Upper lobe of right lung (tissue), 1 donor: ENCODE results near the gene PRKCB. TPM values are rescaled to one million over a fixed set of nuclear protein-coding genes. Genes with fewer than 3 reads are reported as not detected.

Source experiments
- ATAC-seq: fragments of 200-7000 bp; cut with Tn5 transposase; one replicate; pipeline ENCODE4 v1.9.1; 2020; ENCODE audit warnings: mild to moderate bottlenecking, moderate library complexity
- DNase-seq: peaks from one replicate; pipeline ENCODE4 v3.0.0-alpha.2; 2020
- H3K27ac ChIP-seq: fragments of 200-600 bp; one replicate; pipeline ENCODE4 v1.8.0; 2022
- H3K27me3 ChIP-seq: fragments of 200-600 bp; one replicate; pipeline ENCODE4 v1.8.0; 2022; ENCODE audit warnings: mild to moderate bottlenecking
- H3K36me3 ChIP-seq: fragments of 200-600 bp; one replicate; pipeline ENCODE4 v1.8.0; 2022
- H3K4me1 ChIP-seq: fragments of 200-600 bp; one replicate; pipeline ENCODE4 v1.8.0; 2022
- H3K4me3 ChIP-seq: fragments of 200-600 bp; one replicate; pipeline ENCODE4 v1.8.0; 2022; ENCODE audit warnings: mild to moderate bottlenecking
- H3K9me3 ChIP-seq: fragments of 200-600 bp; one replicate; pipeline ENCODE4 v1.8.0; 2022
- CTCF ChIP-seq: fragments of 200-600 bp; IDR thresholded peaks from one replicate; pipeline ENCODE4 v1.8.0; 2022; ENCODE audit warnings: antibody characterized with exemption
- intact Hi-C: fragments of 100-400 bp; cut with DNase I; formaldehyde crosslinking; loops from one replicate; pipeline ENCODE4 v1.11.0; 2022
- total RNA-seq: library from RNA; stranded (reverse); fragmentation: NEBNext Ultra II Directional; extraction: Animal tissue kit (Norgen Biotek cat#: 25700); gene quantifications from one replicate; pipeline ENCODE4 v1.2.1, GENCODE V29; 2021
- donor health status: DM: no; HTN: yes; CAD: no; lungs with severe emphysema.

PRKCB gene
- total RNA-seq, 1 donor from 2014 or later, result 25.2 TPM

- intact Hi-C loops, result no loop called here
- no peak for ATAC-seq
- Histone ChIP-seq H3K4me1 (peaks cover 6% of the 10 kb centered on the region), H3K36me3 (no peaks in the 10 kb centered on the region), H3K4me3 (no peak overlapping the region), H3K27me3 (no peaks in the 10 kb centered on the region), H3K27ac (no peak overlapping the region), H3K9me3 (no peaks in the 10 kb centered on the region)
- no peak for DNase-seq
- no peak for TF ChIP-seq CTCF
Measured at GRCh38 chr16:23960081-23960885, 124.5 kb downstream of the PRKCB start.

GRCh38 chr16:23962001-23962400 lies 126.2 kb downstream of the PRKCB start:
- peaks cover 6% of the 10 kb centered on the region for H3K4me1 ChIP-seq
- no peaks in the 10 kb centered on the region for H3K27me3 ChIP-seq
- no peak for ATAC-seq
- H3K27ac ChIP-seq, result no peak overlapping the region
- H3K4me3 ChIP-seq, result no peak overlapping the region
- intact Hi-C loops, result no loop called here
- no peak for DNase-seq
- no peaks in the 10 kb centered on the region for H3K36me3 ChIP-seq
- no peaks in the 10 kb centered on the region for H3K9me3 ChIP-seq
- no peak for TF ChIP-seq CTCF

- no peaks in the 10 kb centered on the region for H3K27me3 ChIP-seq
- no peak overlapping the region for H3K4me3 ChIP-seq
- no peaks in the 10 kb centered on the region for H3K9me3 ChIP-seq
- intact Hi-C loops, result no loop called here
- DNase-seq (no peak), ATAC-seq (no peak)
- TF ChIP-seq CTCF, result no peak
- H3K27ac ChIP-seq, result no peak overlapping the region
- no peaks in the 10 kb centered on the region for H3K36me3 ChIP-seq
- peaks cover 6% of the 10 kb centered on the region for H3K4me1 ChIP-seq
Measured at GRCh38 chr16:23964136-23964535, 128.4 kb downstream of the PRKCB start.

- intact Hi-C loops, result no loop called here
Measured at GRCh38 chr16:23965137-23965733, 129.5 kb downstream of the PRKCB start.

GRCh38 chr16:23966597-23967394 lies 131.0 kb downstream of the PRKCB start:
- intact Hi-C loops, result no loop called here
- Histone ChIP-seq H3K27me3 (no peaks in the 10 kb centered on the region), H3K27ac (no peak overlapping the region), H3K9me3 (no peaks in the 10 kb centered on the region), H3K4me3 (no peak overlapping the region), H3K4me1 (no peaks in the 10 kb centered on the region), H3K36me3 (no peaks in the 10 kb centered on the region)
- no peak for ATAC-seq
- no peak for TF ChIP-seq CTCF
- DNase-seq, result no peak

More at GRCh38 chr16:23965137-23965733, 129.5 kb downstream of the PRKCB start:
- Histone ChIP-seq H3K4me3 (no peak overlapping the region), H3K36me3 (no peaks in the 10 kb centered on the region), H3K9me3 (no peaks in the 10 kb centered on the region), H3K4me1 (no peaks in the 10 kb centered on the region), H3K27me3 (no peaks in the 10 kb centered on the region), H3K27ac (no peak overlapping the region)
- no peak for DNase-seq
- no peak for ATAC-seq
- no peak for TF ChIP-seq CTCF
